ENCODE measurements around the gene PROCR. TPM values are rescaled to one million over a fixed set of nuclear protein-coding genes. Genes with fewer than 3 reads are reported as not detected.
"Not testable (repeated sequence)": the region's sequence is repeated elsewhere in the genome, so short reads cannot be mapped to it uniquely, and the experiment has no call there.

PROCR gene
- total RNA-seq (2014; rRNA removed; shearing (Covaris generic)), result 47.8 and 62.2 TPM in 2 replicates

DNA sequence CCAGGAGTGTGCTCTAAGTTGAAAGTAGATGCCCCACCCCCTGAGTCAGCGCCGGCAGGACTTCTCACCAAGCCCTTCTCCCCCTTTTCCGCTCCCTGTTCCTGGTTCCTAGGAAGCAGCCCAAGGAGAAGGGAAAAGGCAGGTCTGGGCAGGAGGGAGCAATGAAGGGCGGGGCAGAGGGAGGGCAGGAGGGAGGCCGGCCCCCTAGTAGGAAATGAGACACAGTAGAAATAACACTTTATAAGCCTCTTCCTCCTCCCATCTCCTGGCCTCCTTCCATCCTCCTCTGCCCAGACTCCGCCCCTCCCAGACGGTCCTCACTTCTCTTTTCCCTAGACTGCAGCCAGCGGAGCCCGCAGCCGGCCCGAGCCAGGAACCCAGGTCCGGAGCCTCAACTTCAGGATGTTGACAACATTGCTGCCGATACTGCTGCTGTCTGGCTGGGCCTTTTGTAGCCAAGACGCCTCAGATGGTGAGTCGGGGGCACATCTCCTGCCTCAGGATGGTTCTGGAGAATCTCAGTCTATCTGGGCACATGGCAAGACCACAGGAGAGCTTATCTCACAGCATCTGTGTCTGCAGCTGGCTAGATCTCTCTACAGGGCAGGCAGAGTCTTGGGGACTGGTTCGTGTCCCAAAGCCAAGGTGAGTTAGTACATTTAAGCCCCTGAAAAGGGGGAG is at the start of gene PROCR:
TSS of gene PROCR (plus strand) at position 320 of the 681 bp plus-strand sequence. CDS start at position 403, 83 bp downstream.
- DNase-seq (ENCODE audit: low read depth), result peak; percentile 97

DNA sequence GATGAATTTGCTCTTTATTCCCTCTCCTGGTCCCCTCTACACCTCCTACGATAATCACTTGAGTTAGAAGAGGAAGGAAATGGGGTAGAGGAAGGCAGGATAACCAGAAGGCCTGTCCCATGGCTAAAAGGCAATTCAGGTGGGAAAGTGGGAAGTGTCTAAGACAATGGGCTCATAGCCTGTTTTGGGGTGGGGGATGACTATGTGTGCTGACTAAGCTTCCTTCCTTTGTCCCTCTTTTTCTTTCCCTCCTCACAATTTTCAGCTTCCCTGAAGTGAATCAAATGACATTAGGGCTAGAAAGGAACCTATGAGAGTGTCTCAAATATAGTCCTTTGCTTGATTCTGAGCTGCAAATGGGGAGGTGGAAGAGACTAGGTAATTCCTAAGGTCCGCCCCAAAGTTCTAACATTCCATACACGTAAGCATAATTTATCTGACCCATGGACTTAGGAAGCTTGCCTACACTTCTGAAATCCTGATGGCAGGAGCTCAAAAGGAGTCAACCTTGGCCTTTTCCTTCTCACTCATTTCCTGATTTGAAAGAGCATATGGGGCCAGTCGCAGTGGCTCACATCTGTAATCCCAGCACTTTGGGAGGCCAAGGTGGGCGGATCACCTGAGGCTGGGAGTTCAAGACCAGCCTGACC is 49.0 kb upstream of the PROCR start:
- no peak for DNase-seq (ENCODE audit: low read depth)

DNA sequence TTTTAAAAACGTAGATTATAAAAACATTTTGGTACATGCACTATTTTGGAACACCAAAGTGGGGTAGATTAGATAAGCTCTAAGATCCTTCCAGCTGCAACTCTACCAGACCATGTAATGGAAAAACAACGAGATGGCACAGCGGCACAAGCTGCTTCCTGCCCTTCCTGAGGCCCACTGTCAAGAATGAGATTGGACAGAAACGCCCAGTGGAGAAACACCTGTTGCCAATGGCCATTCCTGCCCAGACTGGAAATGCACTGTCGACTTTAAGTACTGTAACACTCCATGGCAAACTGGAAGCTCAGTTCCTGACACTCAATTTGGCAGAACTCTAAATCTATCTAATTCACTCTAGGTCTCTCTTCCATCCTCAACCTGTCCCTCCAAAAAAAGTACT is 46.1 kb upstream of the PROCR start:
- DNase-seq (ENCODE audit: low read depth), result no peak

DNA sequence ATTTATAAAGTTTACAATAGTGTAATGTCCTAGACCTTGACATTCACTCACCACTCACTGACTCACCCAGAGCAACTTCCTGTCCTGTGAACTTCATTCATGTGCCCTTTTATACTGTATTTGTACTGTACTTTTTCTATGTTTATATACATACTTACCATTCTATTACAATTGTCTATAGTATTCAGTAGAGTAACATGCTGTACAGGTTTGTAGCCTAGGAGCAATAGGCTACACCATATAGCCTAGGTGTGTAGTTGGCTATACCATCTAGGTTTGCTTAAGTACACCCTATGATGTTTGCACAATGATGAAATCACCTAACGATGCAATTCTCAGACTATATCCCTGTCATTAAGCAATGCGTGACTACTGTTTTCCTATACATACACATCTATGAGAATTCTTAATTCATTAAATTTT is 42.2 kb upstream of the PROCR start:
- peak; percentile 35 for DNase-seq (ENCODE audit: low read depth)

DNA sequence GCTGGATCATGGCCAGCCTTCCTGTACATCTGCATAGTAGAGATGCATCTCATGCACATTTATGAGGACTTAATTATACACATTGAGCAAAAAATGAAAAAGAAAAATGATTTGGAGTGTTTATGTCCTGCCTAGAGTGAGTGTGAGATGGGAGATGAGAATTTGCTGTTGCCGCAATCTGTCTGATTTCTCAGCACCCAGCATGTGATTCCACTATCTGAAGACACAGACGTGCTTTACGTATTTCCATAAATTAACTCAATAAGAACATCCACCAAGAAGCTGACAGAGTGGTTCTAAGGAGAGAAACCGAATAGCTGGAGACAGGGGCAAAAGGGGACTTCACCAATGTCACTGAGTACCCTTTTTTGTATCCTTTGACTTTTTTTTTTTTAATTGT is 39.9 kb upstream of the PROCR start:
- DNase-seq (ENCODE audit: low read depth), result no peak

DNA sequence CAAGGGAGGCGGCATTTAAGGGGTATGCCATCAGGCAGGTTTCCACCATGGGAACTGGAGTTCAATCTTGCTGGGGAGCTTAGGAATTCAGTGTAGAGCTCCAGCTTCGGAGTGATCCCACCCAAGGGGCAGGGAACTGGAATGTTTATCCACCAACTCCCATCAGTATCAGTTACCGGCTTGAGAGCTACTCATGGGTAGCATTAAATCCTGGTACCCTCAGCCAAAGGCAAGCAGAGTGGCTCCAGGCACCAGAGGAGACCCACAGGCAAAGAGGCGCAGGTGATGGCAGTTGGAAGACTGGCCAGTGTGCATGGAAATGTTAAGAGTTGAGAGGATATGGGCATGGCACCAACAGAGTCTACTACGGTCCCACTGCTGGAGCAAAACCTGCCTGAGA is 38.8 kb upstream of the PROCR start:
- no peak for DNase-seq (ENCODE audit: low read depth)

DNA sequence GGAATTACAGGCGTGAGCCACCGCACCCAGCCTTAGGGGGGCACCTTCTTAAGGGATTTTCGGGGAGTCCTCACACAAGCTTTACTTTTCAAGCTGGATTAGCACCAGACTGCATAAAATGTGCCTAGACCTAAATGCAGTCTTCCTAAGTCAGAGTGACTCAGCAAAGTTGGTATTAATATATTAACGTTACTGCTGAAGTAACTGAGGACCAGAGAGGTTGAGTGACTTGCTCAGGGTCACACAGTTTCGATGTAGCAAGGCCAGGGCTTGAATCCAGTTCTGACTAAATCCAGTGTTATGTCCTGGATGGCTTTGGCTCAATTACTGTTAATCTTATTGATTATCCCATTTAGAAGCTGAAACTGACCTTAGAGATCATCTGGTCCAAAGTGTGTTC is 38.1 kb upstream of the PROCR start:
- DNase-seq (ENCODE audit: low read depth), result no peak

DNA sequence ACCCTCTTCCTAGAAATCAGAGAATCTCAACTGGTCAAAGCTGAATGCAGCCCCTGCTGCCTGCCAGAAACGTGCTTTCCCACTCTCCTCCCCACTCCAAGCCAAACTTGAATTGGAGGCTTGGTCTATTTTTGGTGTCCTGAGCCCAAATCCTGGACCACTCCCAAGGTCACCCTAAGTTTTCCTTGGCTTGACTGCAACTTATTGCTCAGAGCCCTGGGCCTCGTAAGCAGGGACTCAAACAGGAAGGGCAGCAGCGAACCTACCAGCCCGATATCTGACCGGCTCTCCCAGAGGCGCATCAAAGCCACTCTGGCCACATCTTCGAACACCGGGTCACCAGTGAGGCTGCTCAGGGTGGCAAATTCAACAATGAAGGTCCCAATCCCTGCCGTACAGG is 37.4 kb upstream of the PROCR start:
- no peak for DNase-seq (ENCODE audit: low read depth)

DNA sequence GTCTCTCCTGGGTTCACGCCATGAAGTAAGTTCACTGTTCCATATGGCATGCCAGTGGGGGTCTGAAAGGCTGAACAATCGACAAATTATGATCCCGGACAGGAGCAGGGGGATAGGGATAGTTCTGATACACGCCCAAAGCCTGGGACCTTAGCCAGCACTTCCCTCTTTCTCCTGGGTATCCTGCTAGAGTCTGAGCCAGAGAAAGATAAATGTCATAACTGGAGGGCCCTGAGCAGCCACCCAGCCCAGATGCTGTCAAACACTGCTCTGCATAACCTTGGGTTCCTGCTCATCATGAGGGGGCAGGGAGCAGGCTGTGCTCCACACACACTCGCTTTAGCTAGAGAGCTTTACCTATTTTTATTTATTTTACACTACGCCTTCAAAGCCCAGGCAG is 37.0 kb upstream of the PROCR start:
- no peak for DNase-seq (ENCODE audit: low read depth)

DNA sequence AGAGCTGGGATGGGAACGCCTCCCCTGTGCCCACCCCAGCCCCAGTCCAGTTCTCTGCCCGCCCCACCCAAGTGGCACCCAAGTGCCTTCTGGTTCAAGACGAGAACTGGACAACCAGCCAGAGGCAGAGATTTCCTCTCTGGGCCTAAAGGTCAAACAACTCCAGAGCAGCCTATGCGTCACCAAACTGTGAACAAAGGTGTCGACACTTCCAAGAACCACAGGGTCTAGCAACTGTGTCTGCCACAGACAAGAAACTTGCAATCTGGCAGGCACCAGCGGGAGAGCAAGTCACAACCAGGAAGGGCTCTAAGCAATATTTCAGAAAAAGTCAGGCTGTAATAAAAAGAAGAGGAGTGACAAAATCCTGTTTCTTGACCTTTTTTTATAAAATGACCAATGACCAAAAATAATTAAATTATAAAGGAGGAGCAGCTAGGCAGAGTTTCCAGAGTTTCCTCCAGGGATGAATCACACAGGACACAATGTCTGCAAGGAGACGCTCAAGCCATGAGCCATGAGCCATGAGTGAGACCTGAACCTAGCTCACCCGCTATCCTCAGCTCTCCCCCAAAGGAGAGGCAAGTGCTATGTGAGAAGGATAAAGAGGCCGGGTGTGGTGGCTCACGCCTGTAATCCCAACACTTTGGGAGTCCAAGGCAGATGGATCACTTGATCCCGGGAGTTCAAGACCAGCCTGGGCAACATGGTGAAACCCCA is 35.8 kb upstream of the PROCR start:
- peak; percentile 58 for DNase-seq (ENCODE audit: low read depth)

DNA sequence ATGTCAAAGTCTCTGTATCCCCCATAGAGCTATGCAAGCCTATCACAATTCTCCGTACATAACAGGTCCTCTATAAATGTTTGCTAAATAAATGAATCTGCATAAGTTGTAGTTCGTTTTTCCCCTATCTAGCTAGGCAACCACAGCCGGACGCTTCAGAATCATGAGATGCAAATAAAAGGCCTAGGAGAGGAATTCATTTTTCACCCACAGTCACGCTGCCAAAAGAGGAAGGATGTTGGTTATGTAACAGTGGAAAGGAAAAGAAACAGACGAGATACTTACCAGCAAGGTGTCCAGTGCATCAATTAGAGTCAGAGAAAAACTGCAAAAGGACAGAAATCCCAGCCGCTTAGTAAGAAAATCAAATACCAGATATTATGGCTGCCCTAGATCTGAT is 27.2 kb upstream of the PROCR start:
- DNase-seq (ENCODE audit: low read depth), result no peak

DNA sequence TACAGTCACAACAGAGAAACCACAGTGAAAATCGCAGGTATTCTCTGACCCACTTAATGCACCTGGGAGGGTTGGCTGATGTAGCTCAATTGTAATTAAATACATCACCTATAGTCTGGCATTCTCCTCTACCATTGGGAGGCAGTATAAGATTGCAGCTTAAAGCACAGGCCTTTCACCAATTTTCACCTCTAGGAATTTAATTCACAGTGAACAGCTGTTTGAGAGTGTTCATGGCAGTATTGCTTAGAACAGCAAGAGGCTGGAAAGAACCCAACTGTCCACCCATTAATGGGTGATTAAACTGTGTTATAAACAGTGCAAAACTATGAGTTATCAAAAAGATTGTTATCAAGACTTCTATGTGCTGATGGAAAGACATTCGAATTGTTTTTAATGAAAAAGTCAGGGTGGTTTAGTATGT is 26.7 kb upstream of the PROCR start:
- DNase-seq (ENCODE audit: low read depth), result peak; percentile 70

DNA sequence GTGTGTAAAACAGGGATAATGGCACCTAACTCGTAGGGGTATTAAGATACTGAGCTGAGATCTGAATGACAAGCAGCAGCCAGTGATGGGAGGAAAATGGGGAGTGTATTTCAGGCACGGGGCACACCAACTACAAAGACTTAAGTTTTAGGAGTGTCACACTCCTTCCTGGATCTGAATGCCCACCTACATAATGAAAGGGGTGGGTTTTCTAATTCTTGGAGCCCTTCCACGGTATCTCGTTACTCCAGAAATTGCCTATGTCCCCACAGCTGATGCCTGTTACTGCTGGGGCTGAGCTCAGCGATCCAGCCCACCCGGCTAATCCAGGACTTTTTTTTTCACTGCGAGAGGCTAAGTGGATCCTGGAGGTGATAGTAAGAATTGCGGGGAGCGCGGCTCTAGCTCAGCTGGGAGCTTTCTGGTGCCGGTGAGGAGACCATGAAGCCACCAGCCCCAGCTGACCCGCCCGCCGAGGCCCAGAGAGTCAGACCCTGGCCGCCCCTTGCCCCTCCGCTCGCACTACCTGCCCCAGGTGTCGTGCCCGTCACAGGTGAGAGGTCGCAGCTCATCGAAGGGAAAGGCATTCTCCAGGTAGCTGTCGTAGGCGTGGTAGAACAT is 25.5 kb upstream of the PROCR start:
- DNase-seq (ENCODE audit: low read depth), result peak; percentile 47

DNA sequence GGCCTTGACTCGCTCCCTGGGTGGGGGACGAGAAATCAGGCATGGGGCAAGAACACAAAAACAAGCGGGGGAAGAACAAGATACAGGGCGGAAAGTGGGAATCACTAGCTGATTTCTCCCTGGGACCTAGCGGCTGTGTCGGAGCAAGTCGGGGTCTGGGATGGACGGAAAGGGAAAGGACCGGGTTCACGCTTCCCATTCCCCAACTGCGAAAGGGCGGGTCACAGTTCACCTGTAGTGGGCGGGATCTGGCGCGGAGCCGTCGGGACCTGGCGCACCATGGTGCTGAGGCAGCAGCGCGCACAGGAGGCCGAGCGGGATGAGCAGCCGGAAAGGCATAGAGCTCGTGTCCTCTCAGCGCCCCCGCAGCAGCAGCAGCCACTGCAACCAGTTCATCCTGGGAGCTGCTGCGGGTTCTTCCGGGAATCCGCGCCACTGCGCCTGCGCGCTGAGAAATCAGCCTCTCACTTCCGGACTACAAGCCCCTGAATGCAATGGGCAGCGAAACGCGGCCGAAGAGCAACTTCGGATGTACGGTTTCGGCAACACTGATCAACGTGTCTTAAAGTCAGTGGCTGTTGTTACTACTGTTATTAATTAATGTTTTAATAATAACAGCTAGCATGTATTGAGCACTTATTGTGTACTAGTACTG is 24.8 kb upstream of the PROCR start, which contains the start of gene EDEM2:
TSS of gene EDEM2 (minus strand) at position 417 of the 655 bp plus-strand sequence. CDS start at position 339, 78 bp downstream.
- DNase-seq (ENCODE audit: low read depth), result peak; percentile 96

DNA sequence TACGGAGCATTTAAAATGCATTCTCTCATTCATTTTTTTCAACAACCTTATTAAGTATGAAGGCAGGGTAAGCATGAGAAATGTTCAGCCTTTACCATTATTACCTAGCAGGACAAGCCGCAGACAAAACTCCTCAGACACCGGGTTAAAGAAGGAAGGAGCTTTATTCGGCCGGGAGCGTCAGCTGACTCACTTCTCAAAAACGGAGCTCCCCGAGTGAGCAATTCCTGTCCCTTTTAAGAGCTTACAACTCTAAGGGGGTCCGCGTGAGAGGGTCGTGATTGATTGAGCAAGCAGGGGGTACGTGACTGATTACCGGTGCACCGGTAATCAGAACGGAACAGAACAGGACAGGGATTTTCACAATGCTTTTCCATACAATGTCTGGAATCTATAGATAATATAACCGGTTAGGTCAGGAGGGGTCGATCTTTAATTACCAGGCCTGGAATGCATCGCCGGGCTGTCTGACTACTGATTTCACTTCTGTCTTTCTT is 24.2 kb upstream of the PROCR start:
- DNase-seq (ENCODE audit: low read depth), result peak; percentile 44

DNA sequence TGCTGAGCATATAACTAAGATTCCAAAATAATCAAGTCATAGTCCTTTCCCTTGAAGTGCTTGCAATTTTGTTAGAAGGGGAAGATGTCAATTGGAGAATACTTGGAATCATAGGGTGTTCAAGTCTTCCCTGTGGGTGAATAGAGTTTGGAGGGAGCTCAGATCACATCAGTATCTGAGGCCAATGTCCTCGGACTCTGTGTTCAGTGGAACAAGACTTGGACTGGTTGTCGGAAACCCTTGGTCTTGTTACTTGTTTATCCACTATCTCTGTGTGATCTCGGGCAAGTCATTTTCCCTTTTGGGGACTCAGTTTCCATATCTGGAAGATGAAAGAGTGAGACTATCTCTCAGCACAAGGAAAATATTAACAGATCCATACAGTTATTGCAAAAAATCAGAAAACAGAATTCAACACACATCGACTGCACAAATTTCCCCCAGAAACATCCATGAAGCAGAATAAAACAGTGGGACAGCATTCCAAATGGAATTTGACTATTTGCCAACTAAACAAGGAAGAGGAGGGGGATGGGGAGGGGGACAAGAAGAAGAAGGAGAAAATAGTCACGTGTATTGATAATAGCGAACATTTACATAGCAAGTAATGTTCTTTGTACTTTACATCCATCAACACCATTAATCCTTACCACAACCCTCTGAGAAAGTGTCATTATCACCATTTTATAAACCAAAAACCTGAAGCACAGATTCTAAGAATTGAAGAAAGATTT is 20.9 kb upstream of the PROCR start:
- DNase-seq (ENCODE audit: low read depth), result no peak

DNA sequence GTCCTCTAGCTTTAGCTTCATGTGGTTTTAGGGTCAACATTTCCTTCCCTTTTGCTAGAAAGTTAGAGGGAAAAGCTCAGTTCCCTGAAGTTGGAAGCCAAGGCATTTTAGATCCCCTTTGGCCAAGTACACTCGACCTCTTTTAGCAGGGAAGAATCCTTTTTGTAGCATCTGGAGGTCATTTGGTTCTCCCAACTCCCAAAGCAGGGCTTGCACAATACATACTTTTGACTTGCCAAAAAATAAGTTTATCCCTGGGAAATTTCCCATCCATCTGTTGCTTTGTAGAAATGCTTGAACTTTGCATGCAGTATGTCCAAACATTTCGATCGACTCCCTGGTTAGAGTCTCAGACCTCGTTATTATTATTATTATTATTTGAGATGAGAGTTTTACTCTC is 20.1 kb upstream of the PROCR start:
- no peak for DNase-seq (ENCODE audit: low read depth)

DNA sequence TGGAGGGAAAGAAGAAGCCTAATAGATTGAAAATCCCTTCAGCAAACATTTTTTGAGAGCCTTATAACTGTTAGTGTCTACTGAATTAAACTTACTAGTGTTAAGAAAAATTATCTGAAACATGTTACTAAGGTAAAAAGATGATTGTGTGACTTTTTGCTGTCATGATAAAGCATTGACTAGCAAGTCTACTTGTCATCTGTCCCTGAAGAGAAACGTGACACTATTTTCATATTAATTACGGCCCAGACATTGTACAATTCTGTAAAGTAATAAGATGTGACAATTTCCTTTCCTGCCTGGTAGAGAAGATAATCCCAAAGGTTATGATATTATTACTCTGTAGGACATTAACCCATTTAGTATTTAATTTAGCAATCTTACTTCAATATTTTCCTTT is 15.9 kb upstream of the PROCR start:
- DNase-seq (ENCODE audit: low read depth), result no peak

DNA sequence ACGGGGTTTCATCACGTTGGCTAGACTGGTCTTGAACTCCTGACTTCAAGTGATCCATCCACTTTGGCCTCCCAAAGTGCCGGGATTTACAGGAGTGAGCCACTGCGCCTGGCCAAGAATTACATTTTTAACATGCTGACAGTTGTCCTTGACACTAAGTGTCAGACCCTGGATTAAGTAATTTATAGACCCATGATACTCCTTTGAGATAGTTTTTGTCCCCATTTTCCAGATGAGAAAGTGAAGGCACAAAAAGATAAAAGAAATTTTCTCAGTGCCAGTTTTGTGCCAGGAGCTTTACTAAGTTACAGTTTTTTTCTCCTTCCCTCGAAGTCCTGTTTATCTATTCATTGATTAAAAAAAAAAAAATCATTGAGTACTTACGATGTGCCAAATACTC is 14.9 kb upstream of the PROCR start:
- no peak for DNase-seq (ENCODE audit: low read depth)

DNA sequence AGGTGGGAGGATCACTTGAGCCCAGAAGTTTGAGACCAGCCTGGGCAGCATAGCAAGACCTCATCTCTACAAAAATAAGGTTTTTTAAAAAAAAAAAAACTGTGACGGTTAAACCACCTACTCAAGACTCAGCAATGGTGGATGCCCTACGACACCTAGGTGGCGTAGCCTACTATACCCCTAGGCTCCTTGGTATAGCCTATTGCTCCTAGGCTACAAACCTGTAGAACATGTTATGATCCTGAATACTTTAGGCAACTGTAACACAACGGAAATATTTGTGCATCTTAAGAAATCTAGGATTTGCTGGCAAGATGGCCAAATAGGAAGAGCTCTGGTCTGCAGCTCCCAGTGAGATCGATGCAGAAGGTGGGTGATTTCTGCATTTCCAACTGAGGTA is 11.5 kb upstream of the PROCR start:
- not testable (repeated sequence) for DNase-seq (ENCODE audit: low read depth)

DNA sequence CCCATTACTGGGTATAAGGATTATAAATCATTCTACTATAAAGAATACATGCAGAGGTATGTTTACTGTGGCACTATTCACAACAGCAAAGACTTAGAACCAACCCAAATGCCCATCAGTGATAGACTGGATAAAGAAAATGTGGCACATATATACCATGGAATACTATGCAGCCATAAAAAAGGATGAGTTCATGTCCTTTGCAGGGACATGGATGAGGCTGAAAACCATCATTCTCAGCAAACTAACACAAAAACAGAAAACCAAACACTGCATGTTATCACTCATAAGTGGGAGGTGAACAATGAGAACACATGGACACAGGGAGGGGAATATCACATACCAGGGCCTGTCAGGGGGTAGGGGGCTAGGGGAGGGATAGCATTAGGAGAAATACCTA is 7.3 kb upstream of the PROCR start:
- not testable (repeated sequence) for DNase-seq (ENCODE audit: low read depth)
